Endothelial cell (in vitro differentiated cells): Measurements from ENCODE around the gene CENPE. TPM values are rescaled to one million over a fixed set of nuclear protein-coding genes. Genes with fewer than 3 reads are reported as not detected.

Experiments used
- DNase-seq: peaks from one replicate; pipeline ENCODE4 v3.0.0; 2021; ENCODE audit warnings: low spot score
- H3K27ac Mint-ChIP-seq: one replicate; pipeline ENCODE4 v1.8.0; 2021; ENCODE audit warnings: mixed read lengths, inconsistent platforms; ENCODE audit not compliant: unreplicated experiment
- H3K27me3 Mint-ChIP-seq: one replicate; pipeline ENCODE4 v1.8.0; 2021; ENCODE audit warnings: mild to moderate bottlenecking, moderate library complexity, mixed read lengths, inconsistent platforms; ENCODE audit not compliant: unreplicated experiment
- H3K36me3 Mint-ChIP-seq: one replicate; pipeline ENCODE4 v1.8.0; 2021; ENCODE audit warnings: mild to moderate bottlenecking, low read depth, mixed read lengths, inconsistent platforms; ENCODE audit not compliant: unreplicated experiment
- H3K4me1 Mint-ChIP-seq: one replicate; pipeline ENCODE4 v1.8.0; 2021; ENCODE audit warnings: mild to moderate bottlenecking, mixed read lengths, inconsistent platforms; ENCODE audit not compliant: unreplicated experiment
- H3K4me3 Mint-ChIP-seq: one replicate; pipeline ENCODE4 v1.8.0; 2021; ENCODE audit warnings: mild to moderate bottlenecking, mixed read lengths, inconsistent platforms; ENCODE audit not compliant: unreplicated experiment
- H3K9me3 Mint-ChIP-seq: one replicate; pipeline ENCODE4 v1.8.0; 2021; ENCODE audit warnings: mixed read lengths, inconsistent platforms; ENCODE audit not compliant: unreplicated experiment
- CTCF ChIP-seq: fragments of 200-600 bp; sonication (generic); IDR thresholded peaks from one replicate; pipeline ENCODE4 v1.5.0; 2021; ENCODE audit warnings: antibody characterized with exemption; ENCODE audit not compliant: unreplicated experiment
- total RNA-seq: library from RNA; stranded (reverse); fragmentation: NEBNext Ultra II Directional; extraction: Animal tissue kit (Norgen Biotek cat#: 25700); gene quantifications from one replicate; pipeline ENCODE4 v1.2.1, GENCODE V29; 2021; ENCODE audit not compliant: unreplicated experiment

The CENPE gene
- total RNA-seq, 1 donor from 2014 or later = 7.3 TPM

GRCh38 chr4:103092245-103092644 lies 105.9 kb downstream of the CENPE start:
- Mint-ChIP-seq H3K4me3 (no peak overlapping the region), H3K27ac (no peak overlapping the region), H3K27me3 (no peaks in the 10 kb centered on the region), H3K9me3 (no peaks in the 10 kb centered on the region), H3K4me1 (no peaks in the 10 kb centered on the region), H3K36me3 (peaks cover under 1% of the 10 kb centered on the region)
- TF ChIP-seq CTCF = no peak
- DNase-seq = no peak

- no peaks in the 10 kb centered on the region for H3K9me3 Mint-ChIP-seq
- no peak overlapping the region for H3K4me3 Mint-ChIP-seq
- peaks cover 6% of the 10 kb centered on the region for H3K36me3 Mint-ChIP-seq
- peak; percentile 34 for DNase-seq
- TF ChIP-seq CTCF = peak; percentile 33
- no peaks in the 10 kb centered on the region for H3K4me1 Mint-ChIP-seq
- H3K27ac Mint-ChIP-seq = no peak overlapping the region
- no peaks in the 10 kb centered on the region for H3K27me3 Mint-ChIP-seq
Observed at GRCh38 chr4:103091601-103092223, 106.4 kb downstream of the CENPE start.

GRCh38 chr4:103089481-103089880 lies 108.7 kb downstream of the CENPE start:
- TF ChIP-seq CTCF = no peak
- no peaks in the 10 kb centered on the region for H3K9me3 Mint-ChIP-seq
- H3K4me3 Mint-ChIP-seq = no peak overlapping the region
- H3K36me3 Mint-ChIP-seq = peaks cover 6% of the 10 kb centered on the region
- no peak for DNase-seq
- H3K27ac Mint-ChIP-seq = no peak overlapping the region
- H3K4me1 Mint-ChIP-seq = no peaks in the 10 kb centered on the region
- H3K27me3 Mint-ChIP-seq = no peaks in the 10 kb centered on the region

GRCh38 chr4:103086551-103086950 lies 111.6 kb downstream of the CENPE start:
- Mint-ChIP-seq H3K36me3 (peaks cover 8% of the 10 kb centered on the region), H3K9me3 (no peaks in the 10 kb centered on the region), H3K27me3 (no peaks in the 10 kb centered on the region), H3K27ac (no peak overlapping the region), H3K4me1 (no peaks in the 10 kb centered on the region), H3K4me3 (no peak overlapping the region)
- no peak for TF ChIP-seq CTCF
- DNase-seq = no peak

GRCh38 chr4:103085555-103086196 lies 112.5 kb downstream of the CENPE start:
- DNase-seq = no peak
- H3K27me3 Mint-ChIP-seq = no peaks in the 10 kb centered on the region

More at GRCh38 chr4:103085555-103086196, 112.5 kb downstream of the CENPE start:
- no peaks in the 10 kb centered on the region for H3K9me3 Mint-ChIP-seq
- no peak for TF ChIP-seq CTCF
- no peak overlapping the region for H3K4me3 Mint-ChIP-seq
- H3K36me3 Mint-ChIP-seq = peaks cover 13% of the 10 kb centered on the region
- H3K4me1 Mint-ChIP-seq = no peaks in the 10 kb centered on the region
- H3K27ac Mint-ChIP-seq = no peak overlapping the region
